Stimulated activated CD4-positive, alpha-beta T cell treated with anti-CD3 and anti-CD28 coated beads, Interleukin-1b, Interleukin-23, amount 100 ng/mL, for 4 hours (primary cell): Measurements from ENCODE around the gene SREBF2.

Source experiments
- DNase-seq, 2 donors: peaks; one replicate each; pipeline ENCODE4 v3.0.0-alpha.2; 2020; ENCODE audit warnings: low read depth in 2 of 2

SREBF2 gene

GRCh38 chr22:41908411-41909309, 75.8 kb downstream of the SREBF2 start:
- DNase-seq, result no peak

- DNase-seq, result no peak
Measured at GRCh38 chr22:41909310-41910049, 76.6 kb downstream of the SREBF2 start.

- DNase-seq, result no peak
Measured at GRCh38 chr22:41910050-41911000, 77.4 kb downstream of the SREBF2 start.

GRCh38 chr22:41911001-41911611, 78.2 kb downstream of the SREBF2 start:
- DNase-seq, result no peak

- no peak for DNase-seq
Measured at GRCh38 chr22:41912338-41913039, 79.6 kb downstream of the SREBF2 start.

- no peak for DNase-seq
Measured at GRCh38 chr22:41913040-41913719, 80.3 kb downstream of the SREBF2 start.

- no peak for DNase-seq
Measured at GRCh38 chr22:41913842-41914534, 81.1 kb downstream of the SREBF2 start.

GRCh38 chr22:41914611-41915034, 81.7 kb downstream of the SREBF2 start:
- DNase-seq, result no peak

- peak; percentile 58 to 62 for DNase-seq
Measured at GRCh38 chr22:41915035-41915785, 82.3 kb downstream of the SREBF2 start, which contains the start of gene SHISA8. TSS of gene SHISA8 (minus strand) at chr22:41915074. CDS start at chr22:41914667, 407 bp downstream.

GRCh38 chr22:41915786-41916493, 83.0 kb downstream of the SREBF2 start:
- DNase-seq, result no peak

GRCh38 chr22:41916745-41917358, 83.9 kb downstream of the SREBF2 start:
- DNase-seq, result no peak

GRCh38 chr22:41917375-41917902, 84.5 kb downstream of the SREBF2 start:
- DNase-seq, result no peak

GRCh38 chr22:41917903-41918791, 85.2 kb downstream of the SREBF2 start:
- DNase-seq, result no peak

- DNase-seq, result peak; percentile 38 to 49
Measured at GRCh38 chr22:41919357-41920224, 86.7 kb downstream of the SREBF2 start.
